HEK293 (cell line): ENCODE results near the gene CLASRP.

ENCODE experiments used
- PRDM1 ChIP-seq: fragments of 450-650 bp; formaldehyde crosslinking; IDR thresholded peaks from 2 replicates; pipeline ENCODE4; 2016; ENCODE audit warnings: missing biosample characterization, missing genetic modification characterization
- REST ChIP-seq: fragments of 450-650 bp; formaldehyde crosslinking; IDR thresholded peaks from 2 replicates; pipeline ENCODE4 v1.5.1; 2016; ENCODE audit warnings: missing biosample characterization, missing genetic modification characterization
- SP2 ChIP-seq: fragments of 450-650 bp; formaldehyde crosslinking; IDR thresholded peaks from 2 replicates; pipeline ENCODE4 v1.5.1; 2016; ENCODE audit warnings: missing biosample characterization, missing genetic modification characterization
- TRIM28 ChIP-seq: IDR thresholded peaks from 2 replicates; pipeline ENCODE4 v1.6.1; 2011; ENCODE audit warnings: low read length, control low read depth, borderline replicate concordance
- ZBTB8A ChIP-seq: fragments of 450-650 bp; formaldehyde crosslinking; IDR thresholded peaks from 2 replicates; pipeline ENCODE4 v1.5.1; 2016; ENCODE audit warnings: missing biosample characterization, missing genetic modification characterization
- ZFP37 ChIP-seq: fragments of 450-650 bp; formaldehyde crosslinking; IDR thresholded peaks from 2 replicates; pipeline ENCODE4 v1.5.1; 2016; ENCODE audit warnings: missing biosample characterization, missing genetic modification characterization
- ZNF24 ChIP-seq: fragments of 450-650 bp; formaldehyde crosslinking; IDR thresholded peaks from 2 replicates; pipeline ENCODE4 v1.5.1; 2016; ENCODE audit warnings: missing biosample characterization, missing genetic modification characterization
- ZNF350 ChIP-seq: fragments of 450-650 bp; formaldehyde crosslinking; IDR thresholded peaks from 2 replicates; pipeline ENCODE4 v1.5.0; 2017; ENCODE audit warnings: missing biosample characterization, mild to moderate bottlenecking, missing genetic modification characterization
- ZNF394 ChIP-seq: fragments of 450-650 bp; formaldehyde crosslinking; IDR thresholded peaks from 2 replicates; pipeline ENCODE4 v1.5.1; 2016; ENCODE audit warnings: missing biosample characterization, missing genetic modification characterization, mild to moderate bottlenecking, moderate library complexity, borderline replicate concordance
- TF ChIP-seq, protein P1 (sequence below): fragments of 450-650 bp; formaldehyde crosslinking; IDR thresholded peaks from 2 replicates; pipeline ENCODE4 v1.5.1; 2017; ENCODE audit warnings: missing biosample characterization, missing genetic modification characterization
- TF ChIP-seq, protein P2 (sequence below): fragments of 450-650 bp; formaldehyde crosslinking; IDR thresholded peaks from 2 replicates; pipeline ENCODE4 v1.5.1; 2016; ENCODE audit warnings: missing biosample characterization, missing genetic modification characterization

- no peak for TF ChIP-seq ZNF394 (tag by site-specific recombination)
- no peak for TF ChIP-seq ZFP37 (tag by site-specific recombination)
- TF ChIP-seq, protein P1, sequence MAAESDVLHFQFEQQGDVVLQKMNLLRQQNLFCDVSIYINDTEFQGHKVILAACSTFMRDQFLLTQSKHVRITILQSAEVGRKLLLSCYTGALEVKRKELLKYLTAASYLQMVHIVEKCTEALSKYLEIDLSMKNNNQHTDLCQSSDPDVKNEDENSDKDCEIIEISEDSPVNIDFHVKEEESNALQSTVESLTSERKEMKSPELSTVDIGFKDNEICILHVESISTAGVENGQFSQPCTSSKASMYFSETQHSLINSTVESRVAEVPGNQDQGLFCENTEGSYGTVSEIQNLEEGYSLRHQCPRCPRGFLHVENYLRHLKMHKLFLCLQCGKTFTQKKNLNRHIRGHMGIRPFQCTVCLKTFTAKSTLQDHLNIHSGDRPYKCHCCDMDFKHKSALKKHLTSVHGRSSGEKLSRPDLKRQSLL, result no peak
- TF ChIP-seq, protein P2, sequence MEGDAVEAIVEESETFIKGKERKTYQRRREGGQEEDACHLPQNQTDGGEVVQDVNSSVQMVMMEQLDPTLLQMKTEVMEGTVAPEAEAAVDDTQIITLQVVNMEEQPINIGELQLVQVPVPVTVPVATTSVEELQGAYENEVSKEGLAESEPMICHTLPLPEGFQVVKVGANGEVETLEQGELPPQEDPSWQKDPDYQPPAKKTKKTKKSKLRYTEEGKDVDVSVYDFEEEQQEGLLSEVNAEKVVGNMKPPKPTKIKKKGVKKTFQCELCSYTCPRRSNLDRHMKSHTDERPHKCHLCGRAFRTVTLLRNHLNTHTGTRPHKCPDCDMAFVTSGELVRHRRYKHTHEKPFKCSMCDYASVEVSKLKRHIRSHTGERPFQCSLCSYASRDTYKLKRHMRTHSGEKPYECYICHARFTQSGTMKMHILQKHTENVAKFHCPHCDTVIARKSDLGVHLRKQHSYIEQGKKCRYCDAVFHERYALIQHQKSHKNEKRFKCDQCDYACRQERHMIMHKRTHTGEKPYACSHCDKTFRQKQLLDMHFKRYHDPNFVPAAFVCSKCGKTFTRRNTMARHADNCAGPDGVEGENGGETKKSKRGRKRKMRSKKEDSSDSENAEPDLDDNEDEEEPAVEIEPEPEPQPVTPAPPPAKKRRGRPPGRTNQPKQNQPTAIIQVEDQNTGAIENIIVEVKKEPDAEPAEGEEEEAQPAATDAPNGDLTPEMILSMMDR (tag by site-specific recombination), result no peak
- no peak for TF ChIP-seq ZNF350 (tag by site-specific recombination)
- TF ChIP-seq ZNF24 (tag by site-specific recombination), result no peak
- TF ChIP-seq ZBTB8A (tag by site-specific recombination), result no peak
- TF ChIP-seq TRIM28, result no peak
- no peak for TF ChIP-seq PRDM1
- TF ChIP-seq REST (tag by site-specific recombination), result no peak
- TF ChIP-seq SP2 (tag by site-specific recombination), result no peak
These were observed 68.8 kb downstream of the CLASRP start for GRCh38 chr19:45107621-45108150.
